HUES64 (cell line): ENCODE results near the gene GTF2H2C.
"Not testable (repeated sequence)": the region's sequence is repeated elsewhere in the genome, so short reads cannot be mapped to it uniquely, and the experiment has no call there.

Source experiments
- H3K27ac ChIP-seq: 2 replicates; pipeline ENCODE4 v1.7.0; 2013; ENCODE audit warnings: low read depth, low read length, inconsistent platforms
- H3K27me3 ChIP-seq: 2 replicates; pipeline ENCODE4 v1.6.1; 2013; ENCODE audit warnings: mild to moderate bottlenecking, low read length; ENCODE audit not compliant: insufficient read depth
- H3K36me3 ChIP-seq: 2 replicates; pipeline ENCODE4 v1.6.1; 2013; ENCODE audit warnings: mild to moderate bottlenecking, low read length; ENCODE audit not compliant: insufficient read depth
- H3K4me1 ChIP-seq: 2 replicates; pipeline ENCODE4 v1.6.1; 2013; ENCODE audit warnings: mild to moderate bottlenecking, low read length, moderate library complexity; ENCODE audit not compliant: insufficient read depth
- H3K4me3 ChIP-seq: 2 replicates; pipeline ENCODE4 v1.5.1; 2013; ENCODE audit warnings: mild to moderate bottlenecking, low read length, moderate library complexity
- H3K9ac ChIP-seq: 2 replicates; pipeline ENCODE4 v1.6.1; 2013; ENCODE audit warnings: mild to moderate bottlenecking, low read depth, low read length
- H3K9me3 ChIP-seq: 2 replicates; pipeline ENCODE4 v1.6.1; 2013; ENCODE audit warnings: low read depth, low read length; ENCODE audit not compliant: insufficient read depth
- WGBS: fragments of 150-250, 120-280 bp; methylation state at CpG from one replicate; pipeline ENCODE4 v1.1.7; 2013; ENCODE audit warnings: missing lambda C conversion rate; 5-methylcytosine and 5-hydroxymethylcytosine counted together

GTF2H2C gene

DNA sequence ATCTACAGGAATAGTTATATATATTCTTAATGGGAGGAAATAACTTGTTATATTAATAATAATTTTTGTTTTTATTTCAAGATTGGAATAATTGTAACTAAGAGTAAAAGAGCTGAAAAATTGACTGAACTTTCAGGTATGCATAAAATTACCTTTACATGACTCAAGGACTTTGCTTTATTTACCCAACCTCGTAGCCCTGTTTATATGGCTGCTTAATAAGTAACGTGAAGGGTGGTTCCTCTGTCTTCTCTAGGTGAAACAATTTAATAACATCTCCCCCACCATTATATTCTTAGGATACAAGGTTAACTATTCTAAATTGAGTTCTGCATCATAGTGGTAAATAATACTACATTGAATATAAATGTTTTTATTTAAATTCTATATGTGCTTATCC, 8.1 kb downstream of the GTF2H2C start:
- not testable (repeated sequence) for H3K27ac ChIP-seq, H3K4me1 ChIP-seq, H3K9ac ChIP-seq, H3K9me3 ChIP-seq, H3K4me3 ChIP-seq, H3K36me3 ChIP-seq, H3K27me3 ChIP-seq
- no CpG with 5 or more reads among the region's 2 CpGs for whole genome bisulfite sequencing

DNA sequence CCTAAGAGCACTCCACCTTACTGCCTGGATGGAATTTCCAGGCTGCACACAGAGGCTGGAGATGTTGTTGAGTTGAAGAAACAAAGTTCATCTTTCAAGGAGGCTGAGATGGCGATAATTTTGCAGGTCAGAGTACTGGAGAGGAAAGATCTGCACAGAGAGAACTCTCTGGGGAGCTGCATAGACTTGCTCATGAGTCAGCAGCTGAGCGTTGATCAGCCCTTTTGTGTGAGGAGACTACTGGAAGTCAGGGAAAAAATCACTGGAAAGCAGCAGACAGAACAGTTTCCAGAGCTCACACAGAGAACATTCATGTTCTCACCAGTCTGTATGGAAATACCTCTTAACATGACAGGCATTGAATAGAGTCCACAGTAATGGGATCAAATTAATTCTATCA, 23.4 kb downstream of the GTF2H2C start:
- H3K9ac ChIP-seq, H3K27me3 ChIP-seq: not testable (repeated sequence)

DNA sequence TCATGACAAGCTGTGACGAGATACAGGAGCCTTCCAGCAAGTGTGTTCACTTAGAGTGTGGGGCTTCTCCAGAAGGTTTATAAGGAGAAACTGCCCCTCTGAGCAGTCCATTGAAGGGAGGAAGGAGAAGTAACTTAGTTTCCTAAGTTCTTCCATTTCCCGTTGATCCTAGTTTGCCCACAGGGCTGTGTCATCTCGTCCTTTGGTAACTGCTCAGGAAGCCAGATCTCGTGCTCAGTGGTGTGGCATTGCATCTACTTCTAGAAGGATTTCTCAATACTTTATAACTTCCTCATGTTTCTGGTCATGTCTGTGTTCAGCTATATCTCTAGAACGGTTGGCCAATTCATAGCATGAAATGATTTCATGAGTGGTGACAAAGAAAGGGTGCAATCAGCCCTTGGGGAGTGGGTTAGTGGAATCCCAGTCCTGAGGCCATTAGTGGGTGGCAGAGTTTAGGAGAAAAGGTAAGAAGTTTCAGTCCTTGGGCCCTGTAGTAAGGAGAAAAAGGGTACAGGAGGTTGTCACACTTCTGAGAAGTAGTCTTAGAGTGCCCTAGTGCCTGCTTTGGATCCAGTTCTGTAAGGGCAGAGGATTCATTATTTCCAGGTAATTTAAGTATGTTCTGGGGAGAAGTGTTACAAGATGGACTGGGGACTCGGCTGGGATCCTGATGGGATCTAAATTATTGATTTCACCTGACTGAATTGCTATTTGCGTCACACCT, 36.3 kb downstream of the GTF2H2C start:
- H3K4me1 ChIP-seq, H3K4me3 ChIP-seq, H3K9ac ChIP-seq, H3K27me3 ChIP-seq, H3K27ac ChIP-seq, H3K36me3 ChIP-seq, H3K9me3 ChIP-seq: not testable (repeated sequence)
- WGBS: no CpG with 5 or more reads among the region's 7 CpGs

More for the DNA sequence above, 23.4 kb downstream of the GTF2H2C start:
- H3K27ac ChIP-seq, H3K4me3 ChIP-seq, H3K4me1 ChIP-seq, H3K9me3 ChIP-seq, H3K36me3 ChIP-seq: not testable (repeated sequence)
- no CpG with 5 or more reads among the region's 2 CpGs for WGBS

DNA sequence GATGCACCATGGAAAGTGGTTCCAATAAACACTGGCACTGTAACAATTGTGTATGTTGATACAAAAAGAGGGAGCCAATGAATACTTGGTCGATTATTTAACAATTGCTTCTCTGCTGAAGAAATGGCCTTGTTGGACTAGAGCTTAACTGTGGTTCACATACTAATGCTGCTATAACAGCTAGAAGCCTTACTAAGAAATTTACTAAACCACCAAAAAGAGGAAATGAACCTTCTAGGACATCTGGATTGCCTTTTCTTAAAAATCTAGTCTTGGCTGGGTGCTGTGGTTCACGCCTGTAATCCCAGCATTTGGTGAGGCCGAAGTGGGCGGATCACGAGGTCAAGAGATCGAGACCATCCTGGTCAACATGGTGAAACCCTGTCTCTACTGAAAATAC, 42.0 kb downstream of the GTF2H2C start:
- no CpG with 5 or more reads among the region's 6 CpGs for WGBS
- not testable (repeated sequence) for H3K4me1 ChIP-seq, H3K27ac ChIP-seq, H3K9ac ChIP-seq, H3K4me3 ChIP-seq, H3K9me3 ChIP-seq, H3K36me3 ChIP-seq, H3K27me3 ChIP-seq

DNA sequence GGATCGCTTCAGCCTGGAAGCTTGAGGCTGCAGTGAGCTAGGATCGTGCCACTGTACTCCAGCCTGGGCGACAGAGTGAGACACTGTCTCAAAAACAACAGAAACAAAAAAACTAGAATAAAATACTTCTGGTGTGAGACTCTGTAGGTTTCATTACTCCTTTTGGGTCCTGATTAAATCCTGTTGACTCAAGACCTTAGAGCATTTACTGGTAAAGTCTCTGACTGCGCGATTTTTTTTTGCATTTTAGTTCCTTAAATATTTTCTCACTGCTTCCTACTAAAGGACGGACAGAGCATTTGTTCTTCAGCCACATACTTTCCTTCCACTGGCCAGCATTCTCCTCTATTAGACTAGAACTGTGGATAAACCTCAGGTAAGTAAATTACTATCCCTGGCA, 46.8 kb downstream of the GTF2H2C start:
- H3K27me3 ChIP-seq, H3K4me3 ChIP-seq, H3K4me1 ChIP-seq, H3K9me3 ChIP-seq, H3K9ac ChIP-seq, H3K27ac ChIP-seq, H3K36me3 ChIP-seq: not testable (repeated sequence)
- 100% methylated on average over 2 of the region's 6 CpGs for WGBS

DNA sequence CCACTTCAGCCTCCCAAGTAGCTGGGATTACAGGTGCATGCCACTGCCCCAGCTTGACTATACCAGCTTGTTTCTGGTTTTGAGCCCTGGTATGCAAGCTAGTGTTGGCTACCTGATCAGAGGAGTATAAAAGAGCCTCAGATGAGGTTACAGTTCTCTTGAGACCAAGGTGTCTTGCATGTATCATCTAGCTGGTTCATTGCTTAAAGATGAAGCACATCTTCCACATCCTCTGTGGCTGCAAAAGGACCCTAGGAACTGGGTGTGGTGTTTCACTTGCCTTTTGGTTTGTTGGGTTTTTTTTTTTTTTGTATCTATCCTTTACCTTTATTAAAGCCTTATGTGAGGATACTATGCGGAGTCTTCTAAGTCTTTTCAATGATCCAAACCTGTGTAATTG, 47.8 kb downstream of the GTF2H2C start:
- not testable (repeated sequence) for H3K36me3 ChIP-seq, H3K4me3 ChIP-seq, H3K27ac ChIP-seq, H3K9me3 ChIP-seq, H3K9ac ChIP-seq, H3K4me1 ChIP-seq, H3K27me3 ChIP-seq
- WGBS: no CpG with 5 or more reads among the region's 1 CpG

DNA sequence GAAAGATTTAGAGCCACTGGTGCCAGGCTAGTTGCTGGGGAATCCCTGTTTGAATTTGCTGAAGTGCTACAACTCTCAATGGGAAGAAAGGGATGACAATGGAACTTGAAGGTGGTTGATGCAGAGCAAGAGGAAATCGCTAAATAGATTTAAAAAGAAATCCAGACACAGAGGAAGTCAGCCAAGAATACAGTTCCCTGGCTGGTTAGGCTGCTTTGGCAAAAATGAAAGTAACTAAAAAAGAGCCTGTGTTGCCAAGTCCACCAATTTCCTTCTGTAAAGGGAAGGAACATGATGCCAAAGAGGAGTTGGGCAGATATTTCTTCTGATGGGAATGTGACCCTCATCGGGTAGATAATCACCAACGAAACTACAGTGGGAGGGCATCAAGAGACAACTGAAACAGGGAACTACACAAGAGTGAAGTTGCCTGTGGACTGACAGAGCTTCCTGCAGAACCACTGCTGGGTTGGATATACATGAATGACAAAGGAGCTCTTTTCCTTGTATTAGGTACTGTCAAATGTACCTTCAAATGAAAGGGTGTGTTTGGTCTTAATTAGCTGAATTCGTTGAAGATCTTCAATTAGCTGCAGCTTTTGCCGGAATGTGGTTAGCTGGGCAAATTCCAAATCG, 49.0 kb downstream of the GTF2H2C start:
- WGBS: no CpG with 5 or more reads among the region's 6 CpGs
- H3K4me3 ChIP-seq, H3K9me3 ChIP-seq, H3K27ac ChIP-seq, H3K4me1 ChIP-seq, H3K36me3 ChIP-seq, H3K27me3 ChIP-seq, H3K9ac ChIP-seq: not testable (repeated sequence)

GRCh38 chr5:69614843-69615242, 54.9 kb downstream of the GTF2H2C start:
- not testable (repeated sequence) for H3K27me3 ChIP-seq, H3K36me3 ChIP-seq, H3K4me3 ChIP-seq, H3K4me1 ChIP-seq, H3K9me3 ChIP-seq, H3K27ac ChIP-seq, H3K9ac ChIP-seq
- no CpG with 5 or more reads among the region's 7 CpGs for WGBS

DNA sequence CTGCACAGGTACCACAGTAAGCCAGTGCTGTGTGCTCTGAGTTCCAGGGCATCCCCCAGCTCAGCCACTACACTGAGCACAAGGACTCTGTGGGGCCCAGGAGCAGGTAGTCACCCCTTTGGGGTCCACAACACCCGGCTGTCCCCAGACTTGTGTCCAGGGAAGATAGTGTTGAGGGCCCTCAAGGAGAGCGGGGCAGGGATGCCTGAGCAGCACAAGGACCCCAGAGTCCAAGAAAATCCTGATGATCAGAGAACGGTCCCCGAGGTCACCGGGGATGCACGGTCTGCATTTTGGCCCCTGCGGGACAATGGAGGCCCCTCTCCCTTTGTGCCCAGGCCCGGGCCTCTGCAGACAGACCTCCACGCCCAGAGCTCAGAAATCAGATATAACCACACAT, 71.9 kb downstream of the GTF2H2C start:
- H3K9me3 ChIP-seq, H3K36me3 ChIP-seq, H3K4me1 ChIP-seq, H3K27ac ChIP-seq, H3K9ac ChIP-seq, H3K27me3 ChIP-seq, H3K4me3 ChIP-seq: not testable (repeated sequence)
- WGBS: 92% methylated on average over 6 of the region's 9 CpGs
